ENCODE data around the gene SDF2.
A peak's percentile ranks its signal among the peaks of the same experiment; 100 is the strongest.

The SDF2 gene

GRCh38 chr17:28667870-28668269 is 6.2 kb upstream of the SDF2 start:
- H4K12ac ChIP-seq (ENCODE audit: low read depth, low read length): no peak overlapping the region
- no peak overlapping the region for H3K27ac ChIP-seq (ENCODE audit: low read depth, low read length)
- no peak overlapping the region for H3K4me2 ChIP-seq (ENCODE audit: low read length)
- no peaks in the 10 kb centered on the region for H3K79me1 ChIP-seq (ENCODE audit: low read length)
- no peaks in the 10 kb centered on the region for H3K9me3 ChIP-seq (ENCODE audit: insufficient read depth, low read depth, low read length)
- H3K27me3 ChIP-seq (ENCODE audit: insufficient read depth, low read length): no peaks in the 10 kb centered on the region
- H4K91ac ChIP-seq (ENCODE audit: low read depth, low read length): no peak overlapping the region
- no peak overlapping the region for H3K23ac ChIP-seq (ENCODE audit: low read length)
- no peak overlapping the region for H2BK120ac ChIP-seq (ENCODE audit: insufficient read depth, low read length, poor library complexity)
- no peak overlapping the region for H4K8ac ChIP-seq (ENCODE audit: low read depth, low read length)
- H3K18ac ChIP-seq (ENCODE audit: low read length): no peak overlapping the region
- H3K36me3 ChIP-seq (ENCODE audit: control insufficient read depth in 1 of 2, insufficient read depth in 2 of 2, low read length in 2 of 2): peaks cover 14 to 24% of the 10 kb centered on the region in 2 experiments
- no peak overlapping the region for H3K4ac ChIP-seq (ENCODE audit: low read depth, low read length)
- no peak overlapping the region for H2AK5ac ChIP-seq (ENCODE audit: low read length)
- H3K9ac ChIP-seq (ENCODE audit: low read length): no peak overlapping the region
- H3K4me3 ChIP-seq (ENCODE audit: low read depth, low read length): no peak overlapping the region
- H3K79me2 ChIP-seq (ENCODE audit: control insufficient read depth, insufficient read depth, low read length, poor library complexity): no peaks in the 10 kb centered on the region
- H2BK5ac ChIP-seq (ENCODE audit: low read depth, low read length, poor library complexity): no peak overlapping the region
- no peak overlapping the region for H2BK12ac ChIP-seq (ENCODE audit: low read length)
- H3K14ac ChIP-seq (ENCODE audit: low read length): no peak overlapping the region
- no peaks in the 10 kb centered on the region for H3K4me1 ChIP-seq (ENCODE audit: control insufficient read depth in 1 of 2, insufficient read depth in 2 of 2, low read length in 2 of 2)
- DNase-seq: no peak
- no CpG with 5 or more reads among the region's 1 CpG for WGBS (ENCODE audit: extremely low coverage, insufficient coverage, insufficient read length)
- H2AFZ ChIP-seq (ENCODE audit: insufficient read depth, low read length, poor library complexity): no peak overlapping the region

- Histone ChIP-seq H4K12ac (ENCODE audit: low read depth, low read length) (no peak overlapping the region), H3K9me3 (ENCODE audit: insufficient read depth, low read depth, low read length) (no peaks in the 10 kb centered on the region)
Observed at GRCh38 chr17:28665994-28666393, 4.3 kb upstream of the SDF2 start.

GRCh38 chr17:28663723-28664122 is 2.0 kb upstream of the SDF2 start:
- peaks cover 15 to 24% of the 10 kb centered on the region in 2 experiments for H3K36me3 ChIP-seq (ENCODE audit: control insufficient read depth in 1 of 2, insufficient read depth in 2 of 2, low read length in 2 of 2)
- H2AFZ ChIP-seq (ENCODE audit: insufficient read depth, low read length, poor library complexity): no peak overlapping the region
- H3K14ac ChIP-seq (ENCODE audit: low read length): no peak overlapping the region
- no peak overlapping the region for H2AK5ac ChIP-seq (ENCODE audit: low read length)
- H3K9me3 ChIP-seq (ENCODE audit: insufficient read depth, low read depth, low read length): peaks cover 9% of the 10 kb centered on the region
- H3K27me3 ChIP-seq (ENCODE audit: insufficient read depth, low read length): no peaks in the 10 kb centered on the region
- no peak overlapping the region for H3K9ac ChIP-seq (ENCODE audit: low read length)
- no peak overlapping the region for H4K12ac ChIP-seq (ENCODE audit: low read depth, low read length)
- peak overlapping the region; percentile 44 for H3K4ac ChIP-seq (ENCODE audit: low read depth, low read length)
- no peak overlapping the region for H3K23ac ChIP-seq (ENCODE audit: low read length)
- no peak overlapping the region for H4K91ac ChIP-seq (ENCODE audit: low read depth, low read length)
- H3K4me2 ChIP-seq (ENCODE audit: low read length): no peak overlapping the region
- no peak overlapping the region for H3K4me3 ChIP-seq (ENCODE audit: low read depth, low read length)
- H2BK120ac ChIP-seq (ENCODE audit: insufficient read depth, low read length, poor library complexity): no peak overlapping the region
- H3K4me1 ChIP-seq (ENCODE audit: control insufficient read depth in 1 of 2, insufficient read depth in 2 of 2, low read length in 2 of 2): peaks cover 0 to 2% of the 10 kb centered on the region in 2 experiments
- H3K18ac ChIP-seq (ENCODE audit: low read length): no peak overlapping the region
- no peak overlapping the region for H3K27ac ChIP-seq (ENCODE audit: low read depth, low read length)
- H3K79me1 ChIP-seq (ENCODE audit: low read length): peaks cover 9% of the 10 kb centered on the region
- no peak overlapping the region for H4K8ac ChIP-seq (ENCODE audit: low read depth, low read length)
- DNase-seq: no peak
- H2BK5ac ChIP-seq (ENCODE audit: low read depth, low read length, poor library complexity): no peak overlapping the region
- no peak overlapping the region for H2BK12ac ChIP-seq (ENCODE audit: low read length)
- H3K79me2 ChIP-seq (ENCODE audit: control insufficient read depth, insufficient read depth, low read length, poor library complexity): peaks cover 10% of the 10 kb centered on the region

More at GRCh38 chr17:28665994-28666393, 4.3 kb upstream of the SDF2 start:
- H4K91ac ChIP-seq (ENCODE audit: low read depth, low read length): no peak overlapping the region
- H3K27ac ChIP-seq (ENCODE audit: low read depth, low read length): no peak overlapping the region
- H3K9ac ChIP-seq (ENCODE audit: low read length): no peak overlapping the region
- H2BK12ac ChIP-seq (ENCODE audit: low read length): no peak overlapping the region
- peaks cover 9% of the 10 kb centered on the region for H3K79me1 ChIP-seq (ENCODE audit: low read length)
- no peak overlapping the region for H3K4ac ChIP-seq (ENCODE audit: low read depth, low read length)
- no peak overlapping the region for H2BK5ac ChIP-seq (ENCODE audit: low read depth, low read length, poor library complexity)
- no peak overlapping the region for H2BK120ac ChIP-seq (ENCODE audit: insufficient read depth, low read length, poor library complexity)
- H3K36me3 ChIP-seq (ENCODE audit: control insufficient read depth in 1 of 2, insufficient read depth in 2 of 2, low read length in 2 of 2): peaks cover 7 to 13% of the 10 kb centered on the region in 2 experiments
- no CpG with 5 or more reads among the region's 2 CpGs for WGBS (ENCODE audit: extremely low coverage, insufficient coverage, insufficient read length)
- H3K14ac ChIP-seq (ENCODE audit: low read length): no peak overlapping the region
- H3K27me3 ChIP-seq (ENCODE audit: insufficient read depth, low read length): no peaks in the 10 kb centered on the region
- no peak overlapping the region for H2AFZ ChIP-seq (ENCODE audit: insufficient read depth, low read length, poor library complexity)
- no peak overlapping the region for H4K8ac ChIP-seq (ENCODE audit: low read depth, low read length)
- peaks cover 0 to under 1% of the 10 kb centered on the region in 2 experiments for H3K4me1 ChIP-seq (ENCODE audit: control insufficient read depth in 1 of 2, insufficient read depth in 2 of 2, low read length in 2 of 2)
- no peak overlapping the region for H2AK5ac ChIP-seq (ENCODE audit: low read length)
- H3K4me3 ChIP-seq (ENCODE audit: low read depth, low read length): no peak overlapping the region
- H3K23ac ChIP-seq (ENCODE audit: low read length): no peak overlapping the region
- peaks cover 10% of the 10 kb centered on the region for H3K79me2 ChIP-seq (ENCODE audit: control insufficient read depth, insufficient read depth, low read length, poor library complexity)
- no peak overlapping the region for H3K4me2 ChIP-seq (ENCODE audit: low read length)
- no peak overlapping the region for H3K18ac ChIP-seq (ENCODE audit: low read length)
- no peak for DNase-seq

- H3K27me3 ChIP-seq (ENCODE audit: insufficient read depth, low read length): no peaks in the 10 kb centered on the region
- peak overlapping the region; percentile 99 for H3K14ac ChIP-seq (ENCODE audit: low read length)
- H3K9ac ChIP-seq (ENCODE audit: low read length): peak overlapping the region; percentile 92
- H3K23ac ChIP-seq (ENCODE audit: low read length): no peak overlapping the region
- H3K4me1 ChIP-seq (ENCODE audit: control insufficient read depth in 1 of 2, insufficient read depth in 2 of 2, low read length in 2 of 2): peaks cover 0 to 2% of the 10 kb centered on the region in 2 experiments
- H3K4me2 ChIP-seq (ENCODE audit: low read length): peak overlapping the region; percentile 87
- peak overlapping the region; percentile 78 for H2AK5ac ChIP-seq (ENCODE audit: low read length)
- no CpG with 5 or more reads among the region's 10 CpGs for WGBS (ENCODE audit: extremely low coverage, insufficient coverage, insufficient read length)
- peak overlapping the region; percentile 88 for H2AFZ ChIP-seq (ENCODE audit: insufficient read depth, low read length, poor library complexity)
- H2BK5ac ChIP-seq (ENCODE audit: low read depth, low read length, poor library complexity): peak overlapping the region; percentile 95
- peaks cover 19 to 25% of the 10 kb centered on the region in 2 experiments for H3K36me3 ChIP-seq (ENCODE audit: control insufficient read depth in 1 of 2, insufficient read depth in 2 of 2, low read length in 2 of 2)
- peak overlapping the region; percentile 16 for H2BK12ac ChIP-seq (ENCODE audit: low read length)
- peak overlapping the region; percentile 84 for H4K12ac ChIP-seq (ENCODE audit: low read depth, low read length)
- H3K4me3 ChIP-seq (ENCODE audit: low read depth, low read length): peak overlapping the region; percentile 98
- peak overlapping the region; percentile 99 for H4K8ac ChIP-seq (ENCODE audit: low read depth, low read length)
- H3K9me3 ChIP-seq (ENCODE audit: insufficient read depth, low read depth, low read length): peaks cover 13% of the 10 kb centered on the region
- peak overlapping the region; percentile 96 for H3K18ac ChIP-seq (ENCODE audit: low read length)
- H2BK120ac ChIP-seq (ENCODE audit: insufficient read depth, low read length, poor library complexity): peak overlapping the region; percentile 89
- H3K79me2 ChIP-seq (ENCODE audit: control insufficient read depth, insufficient read depth, low read length, poor library complexity): peaks cover 10% of the 10 kb centered on the region
- peaks cover 9% of the 10 kb centered on the region for H3K79me1 ChIP-seq (ENCODE audit: low read length)
- H3K27ac ChIP-seq (ENCODE audit: low read depth, low read length): peak overlapping the region; percentile 92
- H4K91ac ChIP-seq (ENCODE audit: low read depth, low read length): peak overlapping the region; percentile 94
- DNase-seq: no peak
- H3K4ac ChIP-seq (ENCODE audit: low read depth, low read length): peak overlapping the region; percentile 94
Observed at GRCh38 chr17:28662527-28662829, 772 bp upstream of the SDF2 start.
